SK-N-SH treated with all-trans-retinoic acid at 6 μM for 48 hours (cell line): ENCODE data around the gene NAALADL2.

ENCODE experiments used
- CSDC2 ChIP-seq: fragments of 250-450 bp; sonication (Bioruptor Pico); IDR thresholded peaks from 2 replicates; pipeline ENCODE4 v1.5.0; 2020; ENCODE audit warnings: mild to moderate bottlenecking, moderate library complexity
- ESRRG ChIP-seq: fragments of 250-450 bp; sonication (Bioruptor Pico); IDR thresholded peaks from 2 replicates; pipeline ENCODE4 v1.6.1; 2021; ENCODE audit warnings: mild to moderate bottlenecking
- GLIS3 ChIP-seq: fragments of 250-450 bp; sonication (Bioruptor Pico); IDR thresholded peaks from 2 replicates; pipeline ENCODE4 v1.5.0; 2020; ENCODE audit warnings: mild to moderate bottlenecking, moderate library complexity
- PPARA ChIP-seq: fragments of 250-450 bp; sonication (Bioruptor Pico); IDR thresholded peaks from 2 replicates; pipeline ENCODE4 v1.5.0; 2020; ENCODE audit warnings: mild to moderate bottlenecking, borderline replicate concordance
- RARB ChIP-seq: fragments of 250-450 bp; sonication (Bioruptor Pico); IDR thresholded peaks from 2 replicates; pipeline ENCODE4 v1.8.0; 2021; ENCODE audit warnings: mild to moderate bottlenecking, moderate library complexity
- ZFP30 ChIP-seq: fragments of 450-650 bp; formaldehyde crosslinking; IDR thresholded peaks from 2 replicates; pipeline ENCODE4 v1.5.0; 2022; ENCODE audit warnings: mild to moderate bottlenecking, moderate library complexity
- ZNF565 ChIP-seq: fragments of 450-650 bp; formaldehyde crosslinking; conservative IDR thresholded peaks from 2 replicates; pipeline ENCODE4 v1.5.0; 2020; ENCODE audit warnings: low read depth, mild to moderate bottlenecking, moderate library complexity
- ZNF70 ChIP-seq: fragments of 450-650 bp; formaldehyde crosslinking; IDR thresholded peaks from 2 replicates; pipeline ENCODE4 v1.5.0; 2020; ENCODE audit warnings: mild to moderate bottlenecking, moderate library complexity
- ZNF8 ChIP-seq: fragments of 450-650 bp; formaldehyde crosslinking; IDR thresholded peaks from 2 replicates; pipeline ENCODE4 v1.5.0; 2020; ENCODE audit warnings: mild to moderate bottlenecking, moderate library complexity
- TF ChIP-seq, protein P1 (sequence below): fragments of 250-450 bp; sonication (Bioruptor Pico); IDR thresholded peaks from 2 replicates; pipeline ENCODE4 v1.5.1; 2021; ENCODE audit warnings: mild to moderate bottlenecking, moderate library complexity
- TF ChIP-seq, protein P2 (sequence below): fragments of 250-450 bp; sonication (Bioruptor Pico); IDR thresholded peaks from 2 replicates; pipeline ENCODE4 v1.5.1; 2020; ENCODE audit warnings: low read depth, mild to moderate bottlenecking, moderate library complexity

DNA sequence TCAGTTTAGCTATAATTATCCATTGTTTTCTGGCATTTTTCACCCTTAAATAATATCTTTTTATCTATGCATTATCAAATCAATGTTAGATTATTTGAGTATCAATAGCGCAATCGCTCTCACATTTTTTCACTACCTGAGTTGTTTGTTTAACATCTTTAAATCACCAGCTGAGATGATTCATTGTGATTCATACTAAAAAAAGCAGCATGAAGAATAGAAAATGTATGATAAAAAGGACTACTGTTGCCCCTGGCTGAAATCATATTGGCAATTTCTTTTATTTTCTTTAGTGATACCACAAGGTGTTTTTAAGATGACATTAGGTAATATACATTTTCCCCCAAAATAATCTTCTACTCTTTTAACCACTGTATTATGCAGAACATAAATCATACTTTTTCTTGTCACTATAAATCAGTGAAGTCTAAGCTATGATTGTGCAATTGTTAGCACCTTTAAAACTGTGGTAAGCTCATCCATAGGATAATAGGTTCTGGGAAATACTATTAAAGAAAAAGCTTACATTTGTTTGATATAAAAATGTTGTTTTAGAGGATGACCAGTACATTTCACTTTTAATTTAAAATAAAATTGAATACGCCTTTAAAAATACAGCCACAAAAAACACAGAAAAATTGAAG, 889.1 kb downstream of the NAALADL2 start:
- TF ChIP-seq ZNF70 (CRISPR knock-in tag) (no peak), RARB (CRISPR knock-in tag) (no peak), CSDC2 (CRISPR knock-in tag) (no peak), ESRRG (CRISPR knock-in tag) (no peak), ZNF565 (CRISPR knock-in tag) (no peak), GLIS3 (CRISPR knock-in tag) (no peak), ZFP30 (CRISPR knock-in tag) (no peak), ZNF8 (CRISPR knock-in tag) (no peak), PPARA (CRISPR knock-in tag) (no peak)
- TF ChIP-seq, protein P1, sequence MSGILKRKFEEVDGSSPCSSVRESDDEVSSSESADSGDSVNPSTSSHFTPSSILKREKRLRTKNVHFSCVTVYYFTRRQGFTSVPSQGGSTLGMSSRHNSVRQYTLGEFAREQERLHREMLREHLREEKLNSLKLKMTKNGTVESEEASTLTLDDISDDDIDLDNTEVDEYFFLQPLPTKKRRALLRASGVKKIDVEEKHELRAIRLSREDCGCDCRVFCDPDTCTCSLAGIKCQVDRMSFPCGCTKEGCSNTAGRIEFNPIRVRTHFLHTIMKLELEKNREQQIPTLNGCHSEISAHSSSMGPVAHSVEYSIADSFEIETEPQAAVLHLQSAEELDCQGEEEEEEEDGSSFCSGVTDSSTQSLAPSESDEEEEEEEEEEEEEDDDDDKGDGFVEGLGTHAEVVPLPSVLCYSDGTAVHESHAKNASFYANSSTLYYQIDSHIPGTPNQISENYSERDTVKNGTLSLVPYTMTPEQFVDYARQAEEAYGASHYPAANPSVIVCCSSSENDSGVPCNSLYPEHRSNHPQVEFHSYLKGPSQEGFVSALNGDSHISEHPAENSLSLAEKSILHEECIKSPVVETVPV, result no peak
- TF ChIP-seq, protein P2, sequence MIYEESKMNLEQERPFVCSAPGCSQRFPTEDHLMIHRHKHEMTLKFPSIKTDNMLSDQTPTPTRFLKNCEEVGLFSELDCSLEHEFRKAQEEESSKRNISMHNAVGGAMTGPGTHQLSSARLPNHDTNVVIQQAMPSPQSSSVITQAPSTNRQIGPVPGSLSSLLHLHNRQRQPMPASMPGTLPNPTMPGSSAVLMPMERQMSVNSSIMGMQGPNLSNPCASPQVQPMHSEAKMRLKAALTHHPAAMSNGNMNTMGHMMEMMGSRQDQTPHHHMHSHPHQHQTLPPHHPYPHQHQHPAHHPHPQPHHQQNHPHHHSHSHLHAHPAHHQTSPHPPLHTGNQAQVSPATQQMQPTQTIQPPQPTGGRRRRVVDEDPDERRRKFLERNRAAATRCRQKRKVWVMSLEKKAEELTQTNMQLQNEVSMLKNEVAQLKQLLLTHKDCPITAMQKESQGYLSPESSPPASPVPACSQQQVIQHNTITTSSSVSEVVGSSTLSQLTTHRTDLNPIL, result no peak
